Uterus (tissue), 4 donors: ENCODE results near the gene NPL. TPM values are rescaled to one million over a fixed set of nuclear protein-coding genes. Genes with fewer than 3 reads are reported as not detected.

Experiments used
- DNase-seq, 2 donors: peaks; one replicate each; pipeline ENCODE4 v3.0.0-alpha.2; 2019 to 2020
- H3K27ac ChIP-seq, 2 donors: fragments of 200-600 bp; sonication (generic); 1 replicate in 1 of 2; 2 replicates in 1 of 2; pipeline ENCODE4 v1.5.1; 2016 to 2018
- H3K27me3 ChIP-seq, 2 donors: fragments of 200-600 bp; sonication (generic); one replicate each; pipeline ENCODE4 v1.5.1; 2018 to 2019; ENCODE audit warnings: control low read depth in 1 of 2
- H3K36me3 ChIP-seq, 2 donors: fragments of 200-600 bp; sonication (generic); one replicate each; pipeline ENCODE4 v1.5.1; 2019; ENCODE audit warnings: control low read depth in 1 of 2
- H3K4me1 ChIP-seq, 2 donors: fragments of 200-600 bp; sonication (generic); one replicate each; pipeline ENCODE4 v1.5.1; 2018 to 2019; ENCODE audit warnings: control low read depth in 1 of 2
- H3K4me3 ChIP-seq, 2 donors: fragments of 200-600 bp; sonication (generic); 1 replicate in 1 of 2; 2 replicates in 1 of 2; pipeline ENCODE4 v1.5.1; 2018 to 2019; ENCODE audit warnings: mild to moderate bottlenecking in 1 of 2
- H3K9me3 ChIP-seq, 2 donors: fragments of 200-600 bp; sonication (generic); one replicate each; pipeline ENCODE4 v1.5.1; 2019; ENCODE audit warnings: control low read depth in 1 of 2
- POLR2A ChIP-seq, 2 donors: fragments of 450-650 bp; IDR thresholded peaks; one replicate each; pipeline ENCODE4 v1.6.1; 2016; ENCODE audit warnings: antibody characterized with exemption in 2 of 2, mild to moderate bottlenecking in 1 of 2, moderate library complexity in 1 of 2
- intact Hi-C: fragments of 100-400 bp; cut with DNase I; formaldehyde crosslinking; loops from one replicate; pipeline ENCODE4 v1.15.1; 2023; ENCODE audit warnings: low total_unique reads
- total RNA-seq, 4 donors: library from RNA; depleted of rRNA in 3 of 4; stranded (reverse); fragments of >200 nt in 3 of 4; gene quantifications; one replicate each; pipeline versions ENCODE4 v1.1.0 to v1.2.4, GENCODE V29; 2014 to 2023
- TF ChIP-seq, protein P1 (sequence below), 4 experiments: fragments of 200-600 bp in 2 of 4; fragments of 450-650 bp in 2 of 4; sonication (generic) in 2 of 4; IDR thresholded peaks; one replicate each; pipeline ENCODE4 v1.5.1; 2016 to 2019; ENCODE audit warnings: antibody characterized with exemption in 4 of 4, mild to moderate bottlenecking in 2 of 4, moderate library complexity in 1 of 4
- donor health status: DM: yes; HTN: yes; CAD: no.

Gene NPL
- total RNA-seq, 4 donors from 2014 or later = 0.29 to 9.9 (median 4.4) TPM

DNA sequence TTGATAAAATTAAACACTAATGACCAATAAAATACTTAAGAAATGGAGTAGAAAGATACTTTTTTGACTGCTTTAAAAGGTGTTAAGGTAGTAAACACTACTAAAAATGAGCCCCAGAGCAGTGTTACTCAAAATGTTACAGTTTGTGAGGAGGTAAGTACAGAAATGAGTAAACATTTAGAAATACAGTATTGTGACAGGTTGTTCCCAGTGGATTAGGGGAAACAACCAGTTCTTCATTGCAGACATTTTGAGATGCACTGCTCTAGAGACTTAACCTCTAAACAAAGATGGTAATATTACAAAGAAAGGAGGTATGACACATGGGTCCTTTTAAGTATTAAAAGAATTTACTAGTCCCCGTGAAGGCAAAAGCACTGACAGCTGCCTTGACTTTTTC lies 62.3 kb downstream of the NPL start:
- Histone ChIP-seq H3K36me3 (no peaks in the 10 kb centered on the region), H3K4me3 (no peak overlapping the region)

DNA sequence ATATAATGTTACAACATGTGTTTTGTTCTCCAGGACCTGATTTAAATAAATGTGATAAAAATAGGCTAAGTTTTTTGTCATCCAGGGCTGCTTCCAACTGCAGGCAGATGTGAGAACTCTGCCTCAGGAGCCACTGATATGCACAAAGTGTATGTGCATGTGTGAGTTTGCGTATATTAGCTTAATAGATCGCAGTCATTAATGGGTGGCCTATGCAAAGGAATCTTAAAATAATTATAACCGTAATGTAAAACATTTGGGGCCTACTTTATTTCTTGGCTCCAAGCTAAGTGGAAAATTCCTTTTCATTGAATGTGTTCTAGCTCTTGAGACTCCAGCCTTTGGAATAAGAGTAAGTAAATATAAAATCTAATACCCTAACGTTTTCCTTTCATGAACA lies 66.3 kb downstream of the NPL start:
- intact Hi-C loops = no loop called here
- Histone ChIP-seq H3K27ac (no peak overlapping the region), H3K9me3 (no peaks in the 10 kb centered on the region), H3K27me3 (no peaks in the 10 kb centered on the region), H3K36me3 (no peaks in the 10 kb centered on the region), H3K4me1 (no peaks in the 10 kb centered on the region), H3K4me3 (no peak overlapping the region)
- TF ChIP-seq, protein P1, sequence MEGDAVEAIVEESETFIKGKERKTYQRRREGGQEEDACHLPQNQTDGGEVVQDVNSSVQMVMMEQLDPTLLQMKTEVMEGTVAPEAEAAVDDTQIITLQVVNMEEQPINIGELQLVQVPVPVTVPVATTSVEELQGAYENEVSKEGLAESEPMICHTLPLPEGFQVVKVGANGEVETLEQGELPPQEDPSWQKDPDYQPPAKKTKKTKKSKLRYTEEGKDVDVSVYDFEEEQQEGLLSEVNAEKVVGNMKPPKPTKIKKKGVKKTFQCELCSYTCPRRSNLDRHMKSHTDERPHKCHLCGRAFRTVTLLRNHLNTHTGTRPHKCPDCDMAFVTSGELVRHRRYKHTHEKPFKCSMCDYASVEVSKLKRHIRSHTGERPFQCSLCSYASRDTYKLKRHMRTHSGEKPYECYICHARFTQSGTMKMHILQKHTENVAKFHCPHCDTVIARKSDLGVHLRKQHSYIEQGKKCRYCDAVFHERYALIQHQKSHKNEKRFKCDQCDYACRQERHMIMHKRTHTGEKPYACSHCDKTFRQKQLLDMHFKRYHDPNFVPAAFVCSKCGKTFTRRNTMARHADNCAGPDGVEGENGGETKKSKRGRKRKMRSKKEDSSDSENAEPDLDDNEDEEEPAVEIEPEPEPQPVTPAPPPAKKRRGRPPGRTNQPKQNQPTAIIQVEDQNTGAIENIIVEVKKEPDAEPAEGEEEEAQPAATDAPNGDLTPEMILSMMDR (IDR thresholded peaks at IDR 0.05) = no peak
- TF ChIP-seq POLR2A (IDR thresholded peaks at IDR 0.05) = no peak
- no peak for DNase-seq

More for the DNA sequence above, 62.3 kb downstream of the NPL start:
- Histone ChIP-seq H3K4me1 (no peaks in the 10 kb centered on the region), H3K9me3 (no peaks in the 10 kb centered on the region), H3K27ac (no peak overlapping the region), H3K27me3 (no peaks in the 10 kb centered on the region)
- DNase-seq = no peak
- intact Hi-C loops = no loop called here
- no peak for TF ChIP-seq POLR2A (IDR thresholded peaks at IDR 0.05)
- TF ChIP-seq, protein P1 (IDR thresholded peaks at IDR 0.05) = no peak

DNA sequence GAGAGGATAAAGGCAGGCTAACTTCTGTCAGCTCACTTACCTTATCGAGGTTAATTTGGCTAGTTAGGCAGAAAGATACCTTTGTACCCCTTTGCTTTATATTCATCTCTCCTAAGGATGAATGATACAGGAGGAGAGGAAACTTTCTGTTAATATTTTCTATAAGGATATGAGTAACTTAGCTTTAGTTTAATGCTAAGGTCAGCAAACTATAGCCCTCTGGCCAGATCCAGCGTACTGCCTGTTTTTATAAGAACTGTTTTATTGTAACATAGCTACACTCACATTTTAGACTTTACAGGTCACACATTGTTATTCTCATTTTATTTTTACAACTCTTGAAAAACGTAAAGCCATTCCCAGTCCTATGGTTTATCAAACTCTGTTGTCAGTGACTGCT lies 67.6 kb downstream of the NPL start:
- Histone ChIP-seq H3K27me3 (no peaks in the 10 kb centered on the region), H3K9me3 (no peaks in the 10 kb centered on the region), H3K36me3 (no peaks in the 10 kb centered on the region), H3K4me1 (no peaks in the 10 kb centered on the region), H3K4me3 (no peak overlapping the region), H3K27ac (no peak overlapping the region)
- no peak for DNase-seq
- TF ChIP-seq, protein P1 (IDR thresholded peaks at IDR 0.05) = no peak
- no peak for TF ChIP-seq POLR2A (IDR thresholded peaks at IDR 0.05)
- intact Hi-C loops = no loop called here

DNA sequence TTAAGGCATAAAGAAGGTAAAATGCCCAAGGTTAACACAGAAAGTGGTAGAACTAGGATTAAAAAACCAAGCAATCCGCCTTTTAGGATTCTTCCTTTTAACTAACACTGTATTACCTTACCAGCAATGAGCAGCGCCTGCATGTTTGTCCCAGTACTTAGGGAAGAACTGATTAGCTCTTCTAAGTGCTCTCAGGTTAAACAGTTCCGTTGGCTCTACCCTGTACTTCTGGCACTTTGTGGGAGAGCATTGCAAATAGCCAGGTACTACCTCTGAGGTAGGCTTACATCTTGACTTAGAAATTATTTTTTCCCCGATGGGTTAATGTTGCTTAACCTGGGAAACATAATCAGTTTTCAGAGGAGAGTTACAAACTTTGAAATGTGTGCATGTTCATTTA lies 71.1 kb downstream of the NPL start:
- DNase-seq = no peak
- Histone ChIP-seq H3K36me3 (no peaks in the 10 kb centered on the region), H3K27ac (no peak overlapping the region), H3K27me3 (no peaks in the 10 kb centered on the region), H3K4me1 (no peaks in the 10 kb centered on the region), H3K9me3 (no peaks in the 10 kb centered on the region), H3K4me3 (no peak overlapping the region)
- no peak for TF ChIP-seq POLR2A (IDR thresholded peaks at IDR 0.05)
- intact Hi-C loops = no loop called here

DNA sequence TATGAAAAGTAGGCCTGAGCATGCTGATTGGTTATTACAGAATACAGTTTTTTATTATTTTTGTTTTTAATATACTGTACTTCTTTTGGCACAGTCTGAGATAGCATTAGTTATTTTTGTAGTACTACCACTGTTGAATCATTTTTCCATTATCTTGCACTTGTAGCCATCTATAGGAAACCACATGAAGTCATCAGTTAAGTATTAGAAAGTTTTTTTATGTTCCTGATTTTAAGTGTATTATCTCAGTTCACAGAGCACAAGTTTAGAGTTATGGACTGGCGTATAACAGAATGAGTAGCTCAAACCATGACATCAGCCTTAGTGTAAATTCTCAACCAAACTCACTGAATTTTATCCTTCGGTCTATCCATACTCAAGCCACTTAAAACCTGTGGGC lies 72.4 kb downstream of the NPL start:
- H3K27me3 ChIP-seq = no peaks in the 10 kb centered on the region
- no peak for TF ChIP-seq POLR2A (IDR thresholded peaks at IDR 0.05)
- TF ChIP-seq, protein P1 (IDR thresholded peaks at IDR 0.05) = no peak
- H3K4me3 ChIP-seq = no peak overlapping the region
- intact Hi-C loops = no loop called here
- no peaks in the 10 kb centered on the region for H3K36me3 ChIP-seq
- H3K4me1 ChIP-seq = no peaks in the 10 kb centered on the region
- DNase-seq = no peak
- no peak overlapping the region for H3K27ac ChIP-seq
- no peaks in the 10 kb centered on the region for H3K9me3 ChIP-seq

DNA sequence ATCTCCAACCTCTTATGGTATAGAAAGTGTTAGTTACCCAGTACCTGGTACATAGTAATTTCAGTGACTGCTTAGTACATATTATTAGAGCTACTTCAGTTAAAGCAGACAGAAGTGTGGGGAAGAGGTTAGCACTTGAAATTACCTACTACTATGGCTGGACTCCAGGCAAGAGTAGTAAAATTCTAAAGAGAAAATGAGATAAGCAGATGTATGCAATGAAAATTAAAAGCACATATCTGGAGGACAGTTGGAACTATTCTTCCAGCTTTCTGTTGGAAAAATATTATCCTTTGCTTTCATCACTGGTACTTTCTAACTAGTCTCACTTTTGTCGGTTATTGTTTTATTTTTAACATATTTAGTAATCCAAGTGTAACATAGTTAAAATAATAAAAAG lies 73.3 kb downstream of the NPL start:
- no peak for DNase-seq
- Histone ChIP-seq H3K9me3 (no peaks in the 10 kb centered on the region), H3K4me3 (no peak overlapping the region), H3K4me1 (no peaks in the 10 kb centered on the region), H3K27ac (no peak overlapping the region), H3K36me3 (no peaks in the 10 kb centered on the region), H3K27me3 (no peaks in the 10 kb centered on the region)
- intact Hi-C loops = no loop called here
- no peak for TF ChIP-seq POLR2A (IDR thresholded peaks at IDR 0.05)
- TF ChIP-seq, protein P1 (IDR thresholded peaks at IDR 0.05) = no peak
